Left colon (tissue), 2 donors: ENCODE measurements around the gene ZNF396. TPM values are rescaled to one million over a fixed set of nuclear protein-coding genes. Genes with fewer than 3 reads are reported as not detected.

Experiments used
- total RNA-seq, 2 donors: library from RNA; stranded (reverse); fragmentation: NEBNext Ultra II Directional; extraction: Animal tissue kit (Norgen Biotek cat#: 25700); gene quantifications; one replicate each; pipeline ENCODE4 v1.2.1, GENCODE V29; 2021
- donor health status: DM: no; HTN: no; CAD: no.
- donor health status: DM: yes; HTN: yes; CAD: no.

The ZNF396 gene
- total RNA-seq, 2 donors from 2014 or later, result 3.7 to 4.4 TPM

Other genes starting within 250 kb of the ZNF396 start
- 10 to 100 TPM; 18.0 to 20.1 TPM for gene ZNF397, start 136.3 kb downstream of the ZNF396 start, total RNA-seq
- gene ZSCAN30, start 87.1 kb downstream of the ZNF396 start, total RNA-seq, result 10 to 100 TPM; 12.9 to 13.0 TPM
- 10 to 100 TPM; 39.3 to 43.6 TPM for gene ZNF24, start 32.9 kb downstream of the ZNF396 start, total RNA-seq
- gene INO80C, start 120.6 kb upstream of the ZNF396 start, total RNA-seq, result 10 to 100 TPM; 35.2 to 37.5 TPM
- gene GALNT1, start 204.4 kb upstream of the ZNF396 start, total RNA-seq, result 100 to 1,000 TPM; 121 to 143 TPM